GM20000 (cell line): ENCODE results near the gene ZNF500.

ENCODE experiments used
- DNase-seq: peaks from one replicate; pipeline ENCODE4 v3.0.0; 2012; ENCODE audit warnings: low spot score
- TF ChIP-seq, protein P1 (sequence below): IDR thresholded peaks from 2 replicates; pipeline ENCODE4 v1.5.1; 2012; ENCODE audit warnings: mild to moderate bottlenecking, control low read depth; ENCODE audit errors: extremely low read depth, missing control alignments

Gene ZNF500

DNA sequence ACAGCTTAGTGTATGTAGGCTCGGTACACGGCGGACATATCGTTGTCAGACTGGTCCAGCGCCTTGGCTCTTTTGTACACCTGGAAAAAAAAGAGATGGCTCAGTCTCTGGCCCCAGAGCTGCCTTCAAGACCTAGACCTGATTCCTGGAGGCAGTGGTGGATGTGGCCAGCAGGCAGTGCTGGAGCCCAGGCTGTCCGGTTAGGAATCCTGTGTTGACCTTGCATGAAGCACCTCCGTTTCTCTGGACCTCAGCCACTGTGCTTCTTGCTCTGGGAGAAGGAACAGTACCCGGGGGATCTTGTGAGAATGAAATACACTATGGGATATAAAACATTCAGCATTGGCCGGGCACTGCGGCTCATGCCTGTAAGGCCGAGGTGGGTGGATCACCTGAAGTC is 38.3 kb upstream of the ZNF500 start:
- no peak for DNase-seq
- TF ChIP-seq, protein P1, sequence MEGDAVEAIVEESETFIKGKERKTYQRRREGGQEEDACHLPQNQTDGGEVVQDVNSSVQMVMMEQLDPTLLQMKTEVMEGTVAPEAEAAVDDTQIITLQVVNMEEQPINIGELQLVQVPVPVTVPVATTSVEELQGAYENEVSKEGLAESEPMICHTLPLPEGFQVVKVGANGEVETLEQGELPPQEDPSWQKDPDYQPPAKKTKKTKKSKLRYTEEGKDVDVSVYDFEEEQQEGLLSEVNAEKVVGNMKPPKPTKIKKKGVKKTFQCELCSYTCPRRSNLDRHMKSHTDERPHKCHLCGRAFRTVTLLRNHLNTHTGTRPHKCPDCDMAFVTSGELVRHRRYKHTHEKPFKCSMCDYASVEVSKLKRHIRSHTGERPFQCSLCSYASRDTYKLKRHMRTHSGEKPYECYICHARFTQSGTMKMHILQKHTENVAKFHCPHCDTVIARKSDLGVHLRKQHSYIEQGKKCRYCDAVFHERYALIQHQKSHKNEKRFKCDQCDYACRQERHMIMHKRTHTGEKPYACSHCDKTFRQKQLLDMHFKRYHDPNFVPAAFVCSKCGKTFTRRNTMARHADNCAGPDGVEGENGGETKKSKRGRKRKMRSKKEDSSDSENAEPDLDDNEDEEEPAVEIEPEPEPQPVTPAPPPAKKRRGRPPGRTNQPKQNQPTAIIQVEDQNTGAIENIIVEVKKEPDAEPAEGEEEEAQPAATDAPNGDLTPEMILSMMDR: no peak

GRCh38 chr16:4803898-4804762 is 37.2 kb upstream of the ZNF500 start:
- TF ChIP-seq, protein P1: no peak

DNA sequence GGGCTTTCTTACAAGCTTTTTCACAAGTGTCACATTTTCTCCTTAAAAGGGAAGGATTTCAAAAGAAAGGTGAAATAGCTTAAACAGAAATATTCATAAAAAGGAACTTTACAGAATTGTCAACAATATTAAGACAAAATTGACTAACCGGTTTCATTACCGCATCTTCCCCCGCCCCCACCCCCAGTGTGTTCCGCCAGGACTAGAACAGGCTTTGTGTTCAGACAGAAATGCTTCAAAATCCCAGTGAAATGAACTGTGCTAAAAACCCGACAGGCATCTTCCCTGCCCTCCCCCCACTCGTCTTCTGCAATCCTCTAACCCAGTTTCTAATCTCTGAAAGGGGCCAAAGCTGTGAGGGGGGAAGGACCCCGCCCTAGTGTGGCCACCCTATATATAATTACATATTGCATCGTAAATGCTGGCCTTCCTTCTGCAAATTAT is 36.5 kb upstream of the ZNF500 start:
- DNase-seq: no peak
- TF ChIP-seq, protein P1: no peak

More at GRCh38 chr16:4803898-4804762, 37.2 kb upstream of the ZNF500 start:
- no peak for DNase-seq

DNA sequence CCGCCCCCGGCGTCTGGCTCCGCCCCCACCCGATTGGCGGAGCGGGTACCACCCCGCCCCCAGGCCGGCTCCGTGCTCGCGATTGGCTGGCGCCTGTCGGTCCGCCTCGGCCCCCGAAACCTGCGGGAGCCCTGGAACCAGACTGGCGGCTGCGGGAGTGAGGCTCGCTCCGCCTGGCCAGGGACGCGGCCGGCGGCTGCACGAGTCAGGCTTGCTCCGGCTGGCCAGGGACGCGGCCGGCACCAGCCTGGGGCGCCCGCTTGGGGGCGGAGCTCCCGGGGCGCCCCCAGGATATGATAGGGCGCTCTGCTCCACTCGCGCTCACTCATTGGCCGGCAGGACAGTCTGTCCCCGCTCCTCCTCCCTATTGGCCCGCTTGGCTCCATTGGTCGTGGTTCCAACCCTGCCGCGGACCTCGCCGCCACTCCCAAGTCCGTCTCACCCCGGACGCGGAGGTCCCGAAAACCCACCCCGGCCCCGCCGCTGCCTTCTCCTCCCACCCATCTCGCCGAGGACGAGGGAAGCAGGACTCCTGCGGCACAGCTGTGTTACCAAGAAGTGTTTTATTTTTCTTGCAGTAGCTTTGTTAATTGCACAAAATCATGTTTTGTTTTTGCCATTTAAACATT is 35.8 kb upstream of the ZNF500 start:
- TF ChIP-seq, protein P1: no peak
- DNase-seq: peak; percentile 97

DNA sequence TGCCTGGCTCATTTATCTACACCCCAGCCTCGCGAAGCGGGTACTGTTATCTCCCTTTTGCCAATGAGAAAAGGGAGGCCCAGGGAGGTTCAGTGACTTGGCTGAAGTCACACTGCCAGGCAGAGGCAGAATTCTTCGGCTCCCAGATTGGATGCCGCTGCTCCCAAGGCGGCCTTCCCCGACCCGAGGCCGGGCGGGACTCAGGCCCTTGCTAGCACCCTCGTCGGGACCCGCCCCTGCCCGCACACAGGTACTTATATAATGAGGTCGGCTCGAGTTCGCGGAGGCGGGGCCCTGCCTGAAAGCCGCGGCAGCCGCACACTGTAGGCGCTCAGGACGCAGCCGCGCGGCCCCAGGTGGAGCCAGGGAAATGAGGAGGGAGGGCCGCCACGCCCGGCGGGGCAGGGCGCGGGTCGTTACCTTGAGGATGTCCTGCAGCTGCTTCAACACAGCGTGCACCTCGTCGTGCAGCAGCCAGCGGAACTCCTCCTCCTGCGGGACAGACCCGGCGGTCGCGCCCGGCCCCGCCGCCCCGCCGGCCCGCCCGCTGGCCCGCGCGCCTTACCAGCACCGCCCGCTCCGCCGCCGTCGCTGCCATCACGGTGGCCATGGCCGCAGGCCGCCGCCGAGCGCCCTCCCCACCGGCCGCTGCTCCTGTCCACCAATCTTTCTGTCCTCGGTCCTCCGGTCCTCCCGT is 35.1 kb upstream of the ZNF500 start, which contains the start of gene ROGDI:
Gene ROGDI, minus strand, starts transcription at position 672 of the 697 bp plus-strand sequence. Its CDS starts 62 bp downstream, at position 610.
- DNase-seq: peak; percentile 90
- TF ChIP-seq, protein P1: no peak

GRCh38 chr16:4801051-4801961 is 34.3 kb upstream of the ZNF500 start:
- TF ChIP-seq, protein P1: no peak
- DNase-seq: no peak
